SK-N-SH (cell line): Measurements from ENCODE around the gene NEMF. TPM values are rescaled to one million over a fixed set of nuclear protein-coding genes. Genes with fewer than 3 reads are reported as not detected.

Experiments used
- CTCF ChIA-PET: fragments of 300-600, 350-600 bp; formaldehyde crosslinking; extraction: SDS; loops from one replicate; lab custom pipeline; 2021; lab: Yijun Ruan, JAX
- POLR2A ChIA-PET: fragments of 350-600 bp; sonication (Branson Sonifier 250); formaldehyde crosslinking; extraction: SDS; loops from one replicate; lab custom pipeline; 2020; ENCODE audit warnings: antibody characterized with exemption, inconsistent platforms; lab: Yijun Ruan, JAX
- DNase-seq: peaks from one replicate; pipeline ENCODE4 v3.0.0; 2012
- H2AFZ ChIP-seq: fragments of 200-600 bp; sonication (generic); 2 replicates; pipeline ENCODE4 v1.8.1; 2016; ENCODE audit warnings: antibody characterized with exemption, mild to moderate bottlenecking, low read depth
- H3F3A ChIP-seq: fragments of 200-600 bp; sonication (generic); replicated peaks from 2 replicates; pipeline ENCODE3; 2016; ENCODE audit warnings: antibody characterized with exemption, mild to moderate bottlenecking; ENCODE audit not compliant: insufficient read depth
- H3K27ac ChIP-seq, 2 experiments: fragments of 200-500 bp in 1 of 2; fragments of 200-600 bp in 1 of 2; sonication (Bioruptor generic) in 1 of 2; sonication (generic), shearing (Covaris generic) in 1 of 2; 2 replicates each; pipeline versions ENCODE4 v1.5.1 to v1.6.1; 2014 to 2016; ENCODE audit warnings: low read depth in 2 of 2, inconsistent platforms in 1 of 2, low read length in 1 of 2, mild to moderate bottlenecking in 1 of 2, mixed read lengths in 1 of 2
- H3K27me3 ChIP-seq: fragments of 200-600 bp; sonication (generic), shearing (Covaris generic); 2 replicates; pipeline ENCODE4 v1.6.1; 2016; ENCODE audit warnings: mixed run types; ENCODE audit not compliant: insufficient read depth
- H3K36me3 ChIP-seq, 2 experiments: fragments of 200-500 bp in 1 of 2; fragments of 200-600 bp in 1 of 2; sonication (Bioruptor generic) in 1 of 2; sonication (generic) in 1 of 2; replicated peaks in 1 of 2; 2 replicates each; pipeline versions ENCODE3 to v1.5.1; 2014 to 2016; ENCODE audit warnings: low read length in 1 of 2, mild to moderate bottlenecking in 1 of 2; ENCODE audit not compliant: insufficient read depth in 2 of 2, control insufficient read depth in 1 of 2
- H3K4me1 ChIP-seq, 2 experiments: fragments of 200-500 bp in 1 of 2; fragments of 200-600 bp in 1 of 2; sonication (Bioruptor generic) in 1 of 2; sonication (generic), shearing (Covaris generic) in 1 of 2; 2 replicates each; pipeline versions ENCODE4 v1.5.1 to v1.6.1; 2014 to 2016; ENCODE audit warnings: low read depth in 1 of 2, low read length in 1 of 2, mixed run types in 1 of 2; ENCODE audit not compliant: insufficient read depth in 2 of 2, control insufficient read depth in 1 of 2
- H3K4me2 ChIP-seq: fragments of 200-600 bp; sonication (generic), shearing (Covaris generic); 2 replicates; pipeline ENCODE4 v1.6.1; 2017; ENCODE audit warnings: mixed run types
- H3K4me3 ChIP-seq, 2 experiments: fragments of 200-500 bp in 1 of 2; fragments of 200-600 bp in 1 of 2; sonication (Bioruptor generic) in 1 of 2; sonication (generic), shearing (Covaris generic) in 1 of 2; 2 replicates each; pipeline versions ENCODE4 v1.5.1 to v1.8.1; 2014 to 2016; ENCODE audit warnings: low read depth in 2 of 2, inconsistent platforms in 1 of 2, low read length in 1 of 2, mild to moderate bottlenecking in 1 of 2, mixed read lengths in 1 of 2, moderate library complexity in 1 of 2
- H3K79me2 ChIP-seq: fragments of 200-600 bp; sonication (generic); 2 replicates; pipeline ENCODE4 v1.8.1; 2017; ENCODE audit warnings: mild to moderate bottlenecking; ENCODE audit not compliant: insufficient read depth
- H3K9ac ChIP-seq: fragments of 200-600 bp; sonication (generic); 2 replicates; pipeline ENCODE4 v1.6.1; 2017; ENCODE audit warnings: mixed run types
- H3K9me2 ChIP-seq: fragments of 200-600 bp; sonication (generic); 2 replicates; pipeline ENCODE4 v1.6.1; 2017; ENCODE audit warnings: mixed run types
- H3K9me3 ChIP-seq: fragments of 200-600 bp; sonication (generic); 2 replicates; pipeline ENCODE4 v1.6.1; 2017; ENCODE audit warnings: mixed run types, mild to moderate bottlenecking, moderate library complexity
- H4K20me1 ChIP-seq: fragments of 200-600 bp; sonication (generic); 2 replicates; pipeline ENCODE4 v1.6.1; 2017; ENCODE audit warnings: mild to moderate bottlenecking, mixed run types; ENCODE audit not compliant: insufficient read depth
- CHD2 ChIP-seq: fragments of 150-350 bp; IDR thresholded peaks from 2 replicates; pipeline ENCODE4 v1.6.1; 2018; ENCODE audit warnings: low read length; ENCODE audit not compliant: partially characterized antibody
- ELF1 ChIP-seq: IDR thresholded peaks from 2 replicates; pipeline ENCODE4 v1.4.0; 2012
- EP300 ChIP-seq, 2 experiments: IDR thresholded peaks; 2 replicates each; pipeline versions ENCODE4 v1.4.0 to v1.6.1; 2012; ENCODE audit warnings: borderline replicate concordance in 1 of 2, low read depth in 1 of 2, low read length in 1 of 2
- EZH2phosphoT487 ChIP-seq: fragments of 200-600 bp; sonication (generic); IDR thresholded peaks from 2 replicates; pipeline ENCODE4 v1.6.1; 2017; ENCODE audit warnings: low read depth, mixed run types, mild to moderate bottlenecking, antibody characterized with exemption, moderate library complexity, borderline replicate concordance
- FOSL2 ChIP-seq: IDR thresholded peaks from 2 replicates; pipeline ENCODE4 v1.4.0; 2012; ENCODE audit warnings: low read depth, mild to moderate bottlenecking, moderate library complexity, borderline replicate concordance
- FOXJ3 ChIP-seq: sonication (generic); formaldehyde crosslinking; IDR thresholded peaks from 2 replicates; pipeline ENCODE4 v1.5.1; 2020; ENCODE audit warnings: mild to moderate bottlenecking, missing genetic modification reagents
- FOXM1 ChIP-seq: IDR thresholded peaks from 2 replicates; pipeline ENCODE4 v1.4.0; 2012; ENCODE audit warnings: low read depth, mild to moderate bottlenecking
- GABPA ChIP-seq: IDR thresholded peaks from 2 replicates; pipeline ENCODE4 v1.4.0; 2012; ENCODE audit warnings: low read depth, mild to moderate bottlenecking
- GATA2 ChIP-seq: sonication (generic); formaldehyde crosslinking; IDR thresholded peaks from 2 replicates; pipeline ENCODE4 v1.5.0; 2020; ENCODE audit warnings: mild to moderate bottlenecking, missing genetic modification reagents
- JUND ChIP-seq: IDR thresholded peaks from 2 replicates; pipeline ENCODE4 v1.4.0; 2012
- MXI1 ChIP-seq: IDR thresholded peaks from 2 replicates; pipeline ENCODE4 v1.6.1; 2012; ENCODE audit warnings: mild to moderate bottlenecking, low read depth, low read length, improper control_type of control experiment
- NFIC ChIP-seq: IDR thresholded peaks from 2 replicates; pipeline ENCODE4 v1.4.0; 2012; ENCODE audit warnings: borderline replicate concordance
- NRF1 ChIP-seq: IDR thresholded peaks from 2 replicates; pipeline ENCODE4 v1.6.1; 2012; ENCODE audit warnings: low read depth, mild to moderate bottlenecking, low read length
- POLR2AphosphoS5 ChIP-seq: IDR thresholded peaks from 2 replicates; pipeline ENCODE4 v1.6.1; 2012; ENCODE audit warnings: low read depth, low read length
- RCOR1 ChIP-seq: fragments of 150-350 bp; IDR thresholded peaks from 2 replicates; pipeline ENCODE4 v1.6.1; 2017; ENCODE audit warnings: antibody characterized with exemption, low read length
- RFX5 ChIP-seq: IDR thresholded peaks from 2 replicates; pipeline ENCODE4 v1.6.1; 2012; ENCODE audit warnings: mild to moderate bottlenecking, improper control_type of control experiment, low read length
- RXRA ChIP-seq: IDR thresholded peaks from 2 replicates; pipeline ENCODE4 v1.4.0; 2012; ENCODE audit warnings: low read depth, mild to moderate bottlenecking, borderline replicate concordance
- ZBTB33 ChIP-seq: IDR thresholded peaks from 2 replicates; pipeline ENCODE4 v1.4.0; 2012; ENCODE audit warnings: low read depth, borderline replicate concordance
- WGBS: methylation state at CpG from one replicate; pipeline ENCODE4 v1.1.6; 2017; ENCODE audit warnings: low lambda C conversion rate; 5-methylcytosine and 5-hydroxymethylcytosine counted together
- polyA plus RNA-seq, 3 experiments: library from polyadenylated mRNA; depleted of rRNA; stranded (reverse); fragments of >200 nt; gene quantifications; 2 replicates each; pipeline ENCODE4 v1.2.3, GENCODE V29; 2012
- TF ChIP-seq, protein P1 (sequence below): IDR thresholded peaks from 2 replicates; pipeline ENCODE4 v1.4.0; 2012; ENCODE audit warnings: low read depth
- TF ChIP-seq, protein P2 (sequence below): fragments of 150-350 bp; IDR thresholded peaks from 2 replicates; pipeline ENCODE4 v1.6.1; 2016; ENCODE audit warnings: mild to moderate bottlenecking, low read depth, low read length
- TF ChIP-seq, protein P3 (sequence below): fragments of 150-350 bp; IDR thresholded peaks from 2 replicates; pipeline ENCODE4 v1.6.1; 2017; ENCODE audit warnings: antibody characterized with exemption, low read length, low read depth, borderline replicate concordance

NEMF gene
- polyA plus RNA-seq, 1 of the 3 experiments (the other 2 are of a cell fraction) = 14.0 TPM

DNA sequence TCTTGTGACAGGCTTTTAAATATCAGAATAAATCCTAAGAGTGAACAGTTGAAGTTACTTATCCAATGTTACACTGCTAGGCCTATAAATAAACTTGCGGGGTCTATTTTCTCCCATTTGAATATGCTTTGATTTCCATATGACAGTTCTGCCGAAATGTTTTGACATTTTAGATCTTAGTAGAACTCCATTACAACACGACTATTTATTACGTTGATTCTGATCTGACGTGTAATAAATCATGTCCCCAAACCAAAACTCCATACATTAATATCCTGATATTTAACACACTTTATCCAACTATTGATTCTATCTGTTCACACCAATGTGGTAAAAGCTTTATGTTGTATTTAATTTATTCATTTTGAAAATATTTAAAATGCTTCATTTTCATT, 16.1 kb upstream of the NEMF start:
- Histone ChIP-seq H3K9ac (peak overlapping the region; percentile 58), H3K27ac (peak overlapping the region; percentile 45 to 60)
- TF ChIP-seq, protein P1, sequence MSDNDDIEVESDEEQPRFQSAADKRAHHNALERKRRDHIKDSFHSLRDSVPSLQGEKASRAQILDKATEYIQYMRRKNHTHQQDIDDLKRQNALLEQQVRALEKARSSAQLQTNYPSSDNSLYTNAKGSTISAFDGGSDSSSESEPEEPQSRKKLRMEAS = no peak
- TF ChIP-seq RFX5 = no peak
- TF ChIP-seq FOXJ3 (CRISPR knock-in tag) = no peak
- no peak for TF ChIP-seq ELF1
- no peak for TF ChIP-seq RCOR1
- TF ChIP-seq, all 33 proteins: peak for 0
- CTCF ChIA-PET = interaction anchor here (1.3 to 12.1 kb wide), 3 partner anchors 11 to 234 kb away, joined by 7 to 204 read pairs (median 14); partner anchors contain the start of gene NEMF
- Histone ChIP-seq H3K27me3 (no peaks in the 10 kb centered on the region), H3K9me3 (no peaks in the 10 kb centered on the region), H3K9me2 (no peaks in the 10 kb centered on the region), H3K4me3 (peak overlapping the region; percentile 50 to 63), H3K36me3 (no peaks in the 10 kb centered on the region), H2AFZ (peak overlapping the region; percentile 97), H3F3A (peaks cover 27% of the 10 kb centered on the region), H3K4me2 (peak overlapping the region; percentile 87), H4K20me1 (no peaks in the 10 kb centered on the region), H3K4me1 (peaks cover 3 to 5% of the 10 kb centered on the region in 2 experiments; a peak in 1 of 4 replicates), H3K79me2 (peaks cover 6% of the 10 kb centered on the region)
- POLR2A ChIA-PET = no interaction called here
- whole genome bisulfite sequencing = 70% methylated on average over 5 of the region's 5 CpGs
- DNase-seq = no peak

DNA sequence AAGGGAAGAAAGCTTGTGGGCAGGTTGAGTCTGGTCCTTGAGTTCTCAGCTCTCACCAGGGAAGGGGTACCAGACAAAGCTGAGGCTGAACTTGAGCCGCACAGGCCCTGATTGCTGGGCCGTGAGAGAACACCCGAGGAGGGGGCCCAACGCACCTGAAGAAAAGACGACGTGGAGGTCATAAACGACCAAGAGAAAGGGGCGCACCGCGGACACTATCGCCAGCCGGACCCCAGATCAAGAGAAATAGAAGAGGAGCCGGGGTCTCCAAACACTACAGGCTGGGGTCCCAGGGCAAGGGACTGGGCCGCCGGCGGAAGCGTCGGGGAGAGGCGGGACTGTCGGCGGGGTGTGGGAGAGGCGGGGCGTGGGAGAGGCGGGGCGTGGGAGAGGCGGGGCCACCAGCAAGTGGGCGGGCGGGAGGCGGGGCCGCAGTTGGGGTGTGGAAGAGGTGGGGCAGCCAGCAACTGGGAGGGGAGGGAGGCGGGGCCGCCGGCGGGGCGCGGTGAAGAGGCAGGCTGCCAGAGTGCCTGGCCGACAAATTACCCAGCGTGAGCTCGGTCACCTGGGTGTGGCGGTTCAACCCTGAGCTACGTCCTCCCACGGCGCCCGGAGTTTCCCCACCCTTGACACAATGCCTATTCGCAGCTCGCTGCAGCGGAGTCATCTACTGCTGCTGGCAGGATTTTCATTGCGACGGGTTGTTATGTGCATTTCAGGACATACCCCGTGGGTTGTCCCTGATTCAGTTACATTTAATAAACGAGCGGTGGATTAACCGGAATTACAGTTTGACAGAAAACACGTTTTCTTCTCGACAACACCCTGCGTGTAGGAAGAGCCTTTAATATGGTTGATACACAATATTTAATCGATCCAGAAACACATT, 15.5 kb upstream of the NEMF start:
- no peaks in the 10 kb centered on the region for H3K9me2 ChIP-seq
- ChIA-PET CTCF (interaction anchor here (0.7 to 12.1 kb wide), 5 partner anchors 12 to 235 kb away, joined by 3 to 204 read pairs (median 7); partner anchors contain the start of gene NEMF), POLR2A (interaction anchor here (1.0 kb wide), 1 partner anchor 239 kb away, joined by 4 read pairs; no protein-coding TSS in a partner anchor)
- peaks cover 13% of the 10 kb centered on the region for H3K79me2 ChIP-seq
- no peaks in the 10 kb centered on the region for H3K36me3 ChIP-seq
- H3K9me3 ChIP-seq = no peaks in the 10 kb centered on the region
- peak overlapping the region; percentile 59 to 73 for H3K4me3 ChIP-seq
- peaks cover 3 to 5% of the 10 kb centered on the region in 2 experiments; a peak in 1 of 4 replicates for H3K4me1 ChIP-seq
- peak overlapping the region; percentile 97 for H2AFZ ChIP-seq
- peaks cover 28% of the 10 kb centered on the region for H3F3A ChIP-seq
- peak overlapping the region; percentile 74 to 75 for H3K27ac ChIP-seq
- H3K27me3 ChIP-seq = no peaks in the 10 kb centered on the region
- H3K4me2 ChIP-seq = peak overlapping the region; percentile 87
- 5% methylated on average over 32 of the region's 57 CpGs for WGBS
- no peaks in the 10 kb centered on the region for H4K20me1 ChIP-seq
- peak; percentile 96 for DNase-seq
- peak overlapping the region; percentile 81 for H3K9ac ChIP-seq
- TF ChIP-seq POLR2AphosphoS5 = peak; percentile 59
- TF ChIP-seq, protein P2, sequence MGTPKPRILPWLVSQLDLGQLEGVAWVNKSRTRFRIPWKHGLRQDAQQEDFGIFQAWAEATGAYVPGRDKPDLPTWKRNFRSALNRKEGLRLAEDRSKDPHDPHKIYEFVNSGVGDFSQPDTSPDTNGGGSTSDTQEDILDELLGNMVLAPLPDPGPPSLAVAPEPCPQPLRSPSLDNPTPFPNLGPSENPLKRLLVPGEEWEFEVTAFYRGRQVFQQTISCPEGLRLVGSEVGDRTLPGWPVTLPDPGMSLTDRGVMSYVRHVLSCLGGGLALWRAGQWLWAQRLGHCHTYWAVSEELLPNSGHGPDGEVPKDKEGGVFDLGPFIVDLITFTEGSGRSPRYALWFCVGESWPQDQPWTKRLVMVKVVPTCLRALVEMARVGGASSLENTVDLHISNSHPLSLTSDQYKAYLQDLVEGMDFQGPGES = no peak
- TF ChIP-seq ZBTB33 = no peak
- TF ChIP-seq EZH2phosphoT487 = no peak
- peak; percentile 40; the same call in 1 of the 2 replicates for TF ChIP-seq NFIC
- TF ChIP-seq FOSL2 = no peak
- TF ChIP-seq CHD2 = no peak
- no peak for TF ChIP-seq JUND
- no peak for TF ChIP-seq EP300 (IDR thresholded peaks at IDR 0.05; ENCODE audit: borderline replicate concordance in 1 of 2, low read depth in 1 of 2, low read length in 1 of 2)
- TF ChIP-seq ELF1 = no peak
- no peak for TF ChIP-seq GABPA
- TF ChIP-seq GATA2 (CRISPR knock-in tag) = no peak
- TF ChIP-seq, protein P3, sequence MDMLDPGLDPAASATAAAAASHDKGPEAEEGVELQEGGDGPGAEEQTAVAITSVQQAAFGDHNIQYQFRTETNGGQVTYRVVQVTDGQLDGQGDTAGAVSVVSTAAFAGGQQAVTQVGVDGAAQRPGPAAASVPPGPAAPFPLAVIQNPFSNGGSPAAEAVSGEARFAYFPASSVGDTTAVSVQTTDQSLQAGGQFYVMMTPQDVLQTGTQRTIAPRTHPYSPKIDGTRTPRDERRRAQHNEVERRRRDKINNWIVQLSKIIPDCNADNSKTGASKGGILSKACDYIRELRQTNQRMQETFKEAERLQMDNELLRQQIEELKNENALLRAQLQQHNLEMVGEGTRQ = no peak
- TF ChIP-seq RXRA = no peak
- TF ChIP-seq NRF1 = no peak
- TF ChIP-seq, protein P1 = peak; percentile 22; the same call in 1 of the 2 replicates
- TF ChIP-seq FOXM1 = no peak
- peak; percentile 80; the same call in 1 of the 2 replicates for TF ChIP-seq MXI1
